HepG2 (cell line): ENCODE measurements around the gene TLDC2. TPM values are rescaled to one million over a fixed set of nuclear protein-coding genes. Genes with fewer than 3 reads are reported as not detected.
A peak's percentile ranks its signal among the peaks of the same experiment; 100 is the strongest.

Experiments used
- BRD4 ChIP-seq: sonication (generic); formaldehyde crosslinking; IDR thresholded peaks from 2 replicates; pipeline ENCODE4 v1.4.0; 2020; ENCODE audit warnings: missing genetic modification reagents
- FOXK2 ChIP-seq: fragments of 450-650 bp; IDR thresholded peaks from 2 replicates; pipeline ENCODE4 v1.6.1; 2016
- KDM4B ChIP-seq: sonication (generic); formaldehyde crosslinking; IDR thresholded peaks from 2 replicates; pipeline ENCODE4 v1.4.0; 2020; ENCODE audit warnings: missing genetic modification reagents
- MLLT10 ChIP-seq: sonication (generic); formaldehyde crosslinking; IDR thresholded peaks from 2 replicates; pipeline ENCODE4 v1.4.0; 2020; ENCODE audit warnings: missing genetic modification reagents
- NFRKB ChIP-seq: fragments of 450-650 bp; IDR thresholded peaks from 2 replicates; pipeline ENCODE4 v1.6.1; 2017
- NPAS2 ChIP-seq: sonication (generic); formaldehyde crosslinking; IDR thresholded peaks from 2 replicates; pipeline ENCODE4 v1.8.0; 2022; ENCODE audit warnings: mild to moderate bottlenecking, missing genetic modification reagents, borderline replicate concordance
- ONECUT2 ChIP-seq: sonication (generic); formaldehyde crosslinking; IDR thresholded peaks from 2 replicates; pipeline ENCODE4 v1.4.0; 2020; ENCODE audit warnings: missing genetic modification reagents
- SIX4 ChIP-seq: sonication (generic); formaldehyde crosslinking; IDR thresholded peaks from 2 replicates; pipeline ENCODE4 v1.4.0; 2020; ENCODE audit warnings: missing genetic modification reagents
- SMYD3 ChIP-seq: sonication (generic); formaldehyde crosslinking; IDR thresholded peaks from 2 replicates; pipeline ENCODE4 v1.8.1; 2023; ENCODE audit warnings: mild to moderate bottlenecking, missing genetic modification reagents
- SOX5 ChIP-seq: IDR thresholded peaks from 2 replicates; pipeline ENCODE4 v1.6.1; 2016; ENCODE audit warnings: borderline replicate concordance
- TBX2 ChIP-seq: sonication (generic); formaldehyde crosslinking; IDR thresholded peaks from 2 replicates; pipeline ENCODE4 v1.5.0; 2020; ENCODE audit warnings: missing genetic modification reagents, mild to moderate bottlenecking, borderline replicate concordance
- ZNF10 ChIP-seq: sonication (generic); formaldehyde crosslinking; IDR thresholded peaks from 2 replicates; pipeline ENCODE4 v1.4.0; 2020; ENCODE audit warnings: mild to moderate bottlenecking, low read depth, missing genetic modification reagents, borderline replicate concordance
- ZNF160 ChIP-seq: sonication (generic); formaldehyde crosslinking; IDR thresholded peaks from 2 replicates; pipeline ENCODE4 v1.8.0; 2022; ENCODE audit warnings: mild to moderate bottlenecking, inconsistent platforms, missing genetic modification reagents
- ZNF274 ChIP-seq: sonication (generic); formaldehyde crosslinking; IDR thresholded peaks from 2 replicates; pipeline ENCODE4 v1.5.1; 2020; ENCODE audit warnings: mild to moderate bottlenecking, missing genetic modification reagents
- ZNF563 ChIP-seq: sonication (generic); formaldehyde crosslinking; IDR thresholded peaks from 2 replicates; pipeline ENCODE4 v1.8.0; 2022; ENCODE audit warnings: mild to moderate bottlenecking, moderate library complexity, missing genetic modification reagents
- ZNF713 ChIP-seq: sonication (generic); formaldehyde crosslinking; IDR thresholded peaks from 2 replicates; pipeline ENCODE4 v1.4.0; 2020; ENCODE audit warnings: mild to moderate bottlenecking, missing genetic modification reagents
- ZNF781 ChIP-seq: sonication (generic); formaldehyde crosslinking; IDR thresholded peaks from 2 replicates; pipeline ENCODE4 v1.5.1; 2020; ENCODE audit warnings: borderline replicate concordance, mild to moderate bottlenecking, missing genetic modification reagents; ENCODE audit errors: not compliant biosample characterization
- ZNF816 ChIP-seq: sonication (generic); formaldehyde crosslinking; IDR thresholded peaks from 2 replicates; pipeline ENCODE4 v1.8.0; 2022; ENCODE audit warnings: missing genetic modification reagents, mild to moderate bottlenecking, borderline replicate concordance
- ZNF878 ChIP-seq: sonication (generic); formaldehyde crosslinking; IDR thresholded peaks from 2 replicates; pipeline ENCODE4 v1.8.1; 2023; ENCODE audit warnings: mild to moderate bottlenecking, missing genetic modification reagents, moderate library complexity
- polyA plus RNA-seq, 8 experiments: library from polyadenylated mRNA; depleted of rRNA in 3 of 8; stranded (reverse) in 7 of 8; unstranded in 1 of 8; fragments of >200 nt; fragmentation: Illumina TruSeq in 4 of 8; extraction: Trizol in 4 of 8; gene quantifications; 2 replicates each; pipeline versions ENCODE4 v1.2.1 to v1.2.3, GENCODE V29; 2011 to 2016; ENCODE audit warnings: low read depth in 4 of 8, missing spikeins in 1 of 8, mixed read lengths in 1 of 8; ENCODE audit not compliant: insufficient read depth in 1 of 8
- total RNA-seq, 5 experiments: library from RNA; depleted of rRNA; stranded (reverse); fragments of >200 nt; fragmentation: Illumina TruSeq; extraction: Trizol; gene quantifications; 2 replicates each; pipeline ENCODE4 v1.2.3, GENCODE V29; 2016; ENCODE audit warnings: low read depth in 1 of 5
- TF ChIP-seq, protein P1 (sequence below): sonication (generic); formaldehyde crosslinking; IDR thresholded peaks from 2 replicates; pipeline ENCODE4 v1.4.0; 2020; ENCODE audit warnings: missing genetic modification reagents, borderline replicate concordance
- TF ChIP-seq, protein P2 (sequence below): sonication (generic); formaldehyde crosslinking; IDR thresholded peaks from 2 replicates; pipeline ENCODE4 v1.5.0; 2020; ENCODE audit warnings: mild to moderate bottlenecking, missing genetic modification reagents, moderate library complexity
- TF ChIP-seq, protein P3 (sequence below): sonication (generic); formaldehyde crosslinking; conservative IDR thresholded peaks from 2 replicates; pipeline ENCODE4 v1.4.0; 2020; ENCODE audit warnings: missing genetic modification reagents
- TF ChIP-seq, protein P4 (sequence below): sonication (generic); formaldehyde crosslinking; IDR thresholded peaks from 2 replicates; pipeline ENCODE4 v1.4.0; 2020; ENCODE audit warnings: missing genetic modification reagents, low read depth, mild to moderate bottlenecking, borderline replicate concordance

The TLDC2 gene
- total and polyA plus RNA-seq, 2 of the 13 experiments (the other 11 are each of a cell fraction or from before 2014, with no cell fraction given): 1.5 to 1.6 TPM

DNA sequence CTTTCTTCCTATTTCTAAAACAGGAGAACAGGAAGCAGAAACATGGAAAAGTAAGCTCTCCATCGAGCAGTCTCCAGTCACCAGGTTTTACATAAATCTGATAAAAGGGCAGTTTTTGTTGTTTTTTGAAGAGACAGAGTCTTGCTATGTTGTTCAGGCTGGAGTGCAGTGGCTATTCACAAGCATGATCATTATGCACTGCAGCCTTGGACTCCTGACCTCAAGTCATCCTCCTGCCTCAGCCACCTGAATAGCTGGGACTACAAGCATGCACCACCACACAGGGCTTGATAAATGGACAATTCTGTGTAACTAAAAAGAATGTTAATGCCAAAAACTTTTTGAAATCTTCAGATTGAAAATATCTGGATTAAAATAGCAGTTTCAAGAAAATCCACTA, 51.8 kb downstream of the TLDC2 start (continued):
- TF ChIP-seq, protein P1, sequence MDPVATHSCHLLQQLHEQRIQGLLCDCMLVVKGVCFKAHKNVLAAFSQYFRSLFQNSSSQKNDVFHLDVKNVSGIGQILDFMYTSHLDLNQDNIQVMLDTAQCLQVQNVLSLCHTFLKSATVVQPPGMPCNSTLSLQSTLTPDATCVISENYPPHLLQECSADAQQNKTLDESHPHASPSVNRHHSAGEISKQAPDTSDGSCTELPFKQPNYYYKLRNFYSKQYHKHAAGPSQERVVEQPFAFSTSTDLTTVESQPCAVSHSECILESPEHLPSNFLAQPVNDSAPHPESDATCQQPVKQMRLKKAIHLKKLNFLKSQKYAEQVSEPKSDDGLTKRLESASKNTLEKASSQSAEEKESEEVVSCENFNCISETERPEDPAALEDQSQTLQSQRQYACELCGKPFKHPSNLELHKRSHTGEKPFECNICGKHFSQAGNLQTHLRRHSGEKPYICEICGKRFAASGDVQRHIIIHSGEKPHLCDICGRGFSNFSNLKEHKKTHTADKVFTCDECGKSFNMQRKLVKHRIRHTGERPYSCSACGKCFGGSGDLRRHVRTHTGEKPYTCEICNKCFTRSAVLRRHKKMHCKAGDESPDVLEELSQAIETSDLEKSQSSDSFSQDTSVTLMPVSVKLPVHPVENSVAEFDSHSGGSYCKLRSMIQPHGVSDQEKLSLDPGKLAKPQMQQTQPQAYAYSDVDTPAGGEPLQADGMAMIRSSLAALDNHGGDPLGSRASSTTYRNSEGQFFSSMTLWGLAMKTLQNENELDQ (CRISPR knock-in tag): no peak
- no peak for TF ChIP-seq BRD4 (CRISPR knock-in tag)
- TF ChIP-seq ZNF10 (CRISPR knock-in tag): no peak
- no peak; the same call in 1 of the 2 replicates for TF ChIP-seq ZNF274
- TF ChIP-seq TBX2 (CRISPR knock-in tag): no peak
- no peak for TF ChIP-seq FOXK2
- TF ChIP-seq ZNF713 (CRISPR knock-in tag): no peak
- 0 out of 2 replicates have a peak, but pooled peaks have one; percentile 25 for TF ChIP-seq ZNF878 (CRISPR knock-in tag)
- TF ChIP-seq, protein P2, sequence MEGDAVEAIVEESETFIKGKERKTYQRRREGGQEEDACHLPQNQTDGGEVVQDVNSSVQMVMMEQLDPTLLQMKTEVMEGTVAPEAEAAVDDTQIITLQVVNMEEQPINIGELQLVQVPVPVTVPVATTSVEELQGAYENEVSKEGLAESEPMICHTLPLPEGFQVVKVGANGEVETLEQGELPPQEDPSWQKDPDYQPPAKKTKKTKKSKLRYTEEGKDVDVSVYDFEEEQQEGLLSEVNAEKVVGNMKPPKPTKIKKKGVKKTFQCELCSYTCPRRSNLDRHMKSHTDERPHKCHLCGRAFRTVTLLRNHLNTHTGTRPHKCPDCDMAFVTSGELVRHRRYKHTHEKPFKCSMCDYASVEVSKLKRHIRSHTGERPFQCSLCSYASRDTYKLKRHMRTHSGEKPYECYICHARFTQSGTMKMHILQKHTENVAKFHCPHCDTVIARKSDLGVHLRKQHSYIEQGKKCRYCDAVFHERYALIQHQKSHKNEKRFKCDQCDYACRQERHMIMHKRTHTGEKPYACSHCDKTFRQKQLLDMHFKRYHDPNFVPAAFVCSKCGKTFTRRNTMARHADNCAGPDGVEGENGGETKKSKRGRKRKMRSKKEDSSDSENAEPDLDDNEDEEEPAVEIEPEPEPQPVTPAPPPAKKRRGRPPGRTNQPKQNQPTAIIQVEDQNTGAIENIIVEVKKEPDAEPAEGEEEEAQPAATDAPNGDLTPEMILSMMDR (CRISPR knock-in tag): no peak
- TF ChIP-seq, protein P3, sequence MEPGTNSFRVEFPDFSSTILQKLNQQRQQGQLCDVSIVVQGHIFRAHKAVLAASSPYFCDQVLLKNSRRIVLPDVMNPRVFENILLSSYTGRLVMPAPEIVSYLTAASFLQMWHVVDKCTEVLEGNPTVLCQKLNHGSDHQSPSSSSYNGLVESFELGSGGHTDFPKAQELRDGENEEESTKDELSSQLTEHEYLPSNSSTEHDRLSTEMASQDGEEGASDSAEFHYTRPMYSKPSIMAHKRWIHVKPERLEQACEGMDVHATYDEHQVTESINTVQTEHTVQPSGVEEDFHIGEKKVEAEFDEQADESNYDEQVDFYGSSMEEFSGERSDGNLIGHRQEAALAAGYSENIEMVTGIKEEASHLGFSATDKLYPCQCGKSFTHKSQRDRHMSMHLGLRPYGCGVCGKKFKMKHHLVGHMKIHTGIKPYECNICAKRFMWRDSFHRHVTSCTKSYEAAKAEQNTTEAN (CRISPR knock-in tag): peak; percentile 68
- no peak for TF ChIP-seq NFRKB
- no peak for TF ChIP-seq ZNF563 (CRISPR knock-in tag)
- no peak for TF ChIP-seq ZNF816
- TF ChIP-seq ONECUT2 (CRISPR knock-in tag): no peak
- TF ChIP-seq, protein P4, sequence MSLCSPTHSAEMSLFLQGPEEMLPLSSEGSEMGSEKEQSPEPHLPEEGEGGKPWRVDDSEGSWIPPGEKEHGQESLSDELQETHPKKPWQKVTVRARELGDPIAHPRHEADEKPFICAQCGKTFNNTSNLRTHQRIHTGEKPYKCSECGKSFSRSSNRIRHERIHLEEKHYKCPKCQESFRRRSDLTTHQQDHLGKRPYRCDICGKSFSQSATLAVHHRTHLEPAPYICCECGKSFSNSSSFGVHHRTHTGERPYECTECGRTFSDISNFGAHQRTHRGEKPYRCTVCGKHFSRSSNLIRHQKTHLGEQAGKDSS (CRISPR knock-in tag): no peak
- TF ChIP-seq SOX5 (CRISPR knock-in tag): peak; percentile 72
- no peak for TF ChIP-seq KDM4B (CRISPR knock-in tag)
- TF ChIP-seq NPAS2: no peak
- no peak for TF ChIP-seq ZNF781
- no peak for TF ChIP-seq ZNF160 (CRISPR knock-in tag)
- TF ChIP-seq MLLT10 (CRISPR knock-in tag): no peak
- no peak for TF ChIP-seq SIX4
- TF ChIP-seq SMYD3: no peak
